ENCODE measurements around the gene KRTAP4-4. TPM values are rescaled to one million over a fixed set of nuclear protein-coding genes. Genes with fewer than 3 reads are reported as not detected.

KRTAP4-4 gene
- total and polyA plus RNA-seq, 2 of the 8 experiments (the other 6 are each of a cell fraction or from before 2014, with no cell fraction given): not detected

GRCh38 chr17:41147531-41148204, 12.9 kb downstream of the KRTAP4-4 start:
- Histone ChIP-seq H3K9ac (replicated peaks in 1 of 4; ENCODE audit: extremely low read depth in 1 of 4, low read depth in 3 of 4, low read length in 3 of 4) (no peak overlapping the region), H3K79me2 (ENCODE audit: control insufficient read depth in 1 of 2, insufficient read depth in 2 of 2, low read length in 2 of 2) (no peaks in the 10 kb centered on the region), H3K14ac (ENCODE audit: insufficient read length) (no peak overlapping the region), H3K18ac (ENCODE audit: extremely low read depth, low read length) (no peak overlapping the region), H3K4me1 (replicated peaks in 1 of 4; ENCODE audit: control insufficient read depth in 3 of 4, insufficient read depth in 4 of 4, low read length in 3 of 4) (no peaks in the 10 kb centered on the region), H3K4me2 (ENCODE audit: insufficient read depth in 1 of 2, low read depth in 2 of 2, low read length in 2 of 2) (no peak overlapping the region), H2BK20ac (ENCODE audit: low read length) (no peak overlapping the region), H2BK12ac (ENCODE audit: low read depth, low read length) (no peak overlapping the region), H3K9me3 (ENCODE audit: insufficient read depth in 2 of 2, low read depth in 1 of 2, low read length in 1 of 2) (peaks cover 0 to 3% of the 10 kb centered on the region in 2 experiments; a peak in 1 of 4 replicates), H3K27me3 (replicated peaks in 1 of 4; ENCODE audit: control insufficient read depth in 3 of 4, extremely low read depth in 1 of 4, insufficient read depth in 3 of 4, low read length in 3 of 4) (no peaks in the 10 kb centered on the region), H2BK5ac (ENCODE audit: low read depth, low read length) (no peak overlapping the region), H2AFZ (ENCODE audit: low read length) (no peak overlapping the region), H2AK5ac (ENCODE audit: low read depth, low read length) (no peak overlapping the region), H4K5ac (ENCODE audit: insufficient read length, low read depth, low read length) (no peak overlapping the region), H3K56ac (replicated peaks; ENCODE audit: insufficient read length, low read depth, low read length) (no peak overlapping the region), H3K79me1 (ENCODE audit: low read depth, low read length) (no peaks in the 10 kb centered on the region), H2BK120ac (replicated peaks; ENCODE audit: low read depth, low read length) (no peak overlapping the region), H4K20me1 (replicated peaks in 1 of 2; ENCODE audit: control insufficient read depth in 1 of 2, insufficient read depth in 2 of 2, low read length in 2 of 2) (no peaks in the 10 kb centered on the region), H3K23me2 (ENCODE audit: low read depth, low read length) (peaks cover 2% of the 10 kb centered on the region; the same call in 1 of the 2 replicates), H3K4me3 (ENCODE audit: extremely low read depth in 1 of 4, insufficient read depth in 2 of 4, low read depth in 3 of 4, low read length in 4 of 4) (no peak overlapping the region), H4K8ac (ENCODE audit: extremely low read depth, insufficient read depth, low read length) (no peak overlapping the region), H3K36me3 (ENCODE audit: control insufficient read depth in 2 of 4, insufficient read depth in 4 of 4, low read length in 3 of 4) (no peaks in the 10 kb centered on the region), H3K27ac (ENCODE audit: low read depth, low read length) (no peak overlapping the region), H3K23ac (ENCODE audit: insufficient read length) (no peak overlapping the region), H4K91ac (replicated peaks; ENCODE audit: insufficient read length, low read length) (no peak overlapping the region), H3K4ac (replicated peaks; ENCODE audit: insufficient read length, low read depth, low read length) (no peak overlapping the region), H2BK15ac (ENCODE audit: low read length) (no peak overlapping the region)
- no peak for FAIRE-seq
- WGBS, 2 experiments (ENCODE audit: extremely low coverage in 1 of 2, insufficient coverage in 1 of 2, insufficient read length in 1 of 2, insufficient replicate concordance in 2 of 2, low coverage in 1 of 2, low lambda C conversion rate in 2 of 2, missing lambda C conversion rate in 1 of 2): 97% methylated on average over 2 of the region's 2 CpGs; no CpG with 5 or more reads in 1 of the 2 experiments
- CTCF ChIA-PET (ENCODE audit: partially characterized antibody): no interaction called here
- no peak for DNase-seq (ENCODE audit: low read depth in 1 of 2, low spot score in 2 of 2)
- POLR2A ChIA-PET (ENCODE audit: partially characterized antibody): no interaction called here
- no peak for TF ChIP-seq ASH2L (IDR thresholded peaks at IDR 0.05; ENCODE audit: low read length)
- TF ChIP-seq, protein P1, sequence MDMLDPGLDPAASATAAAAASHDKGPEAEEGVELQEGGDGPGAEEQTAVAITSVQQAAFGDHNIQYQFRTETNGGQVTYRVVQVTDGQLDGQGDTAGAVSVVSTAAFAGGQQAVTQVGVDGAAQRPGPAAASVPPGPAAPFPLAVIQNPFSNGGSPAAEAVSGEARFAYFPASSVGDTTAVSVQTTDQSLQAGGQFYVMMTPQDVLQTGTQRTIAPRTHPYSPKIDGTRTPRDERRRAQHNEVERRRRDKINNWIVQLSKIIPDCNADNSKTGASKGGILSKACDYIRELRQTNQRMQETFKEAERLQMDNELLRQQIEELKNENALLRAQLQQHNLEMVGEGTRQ (IDR thresholded peaks at IDR 0.05; ENCODE audit: low read length): no peak

Measured in H1 (cell line).